ENCODE results near the gene RPN1. TPM values are rescaled to one million over a fixed set of nuclear protein-coding genes. Genes with fewer than 3 reads are reported as not detected.

RPN1 gene
- total RNA-seq, 1 experiment from 2014 or later = 525 TPM

GRCh38 chr3:128581566-128581965 lies 69.1 kb downstream of the RPN1 start:
- DNase-seq (ENCODE audit: low spot score) = no peak

- no peak for DNase-seq (ENCODE audit: low spot score)
These were observed 70.7 kb downstream of the RPN1 start for GRCh38 chr3:128579927-128580326.

- no peak for DNase-seq (ENCODE audit: low spot score)
These were observed 72.3 kb downstream of the RPN1 start for GRCh38 chr3:128578346-128578745.

DNA sequence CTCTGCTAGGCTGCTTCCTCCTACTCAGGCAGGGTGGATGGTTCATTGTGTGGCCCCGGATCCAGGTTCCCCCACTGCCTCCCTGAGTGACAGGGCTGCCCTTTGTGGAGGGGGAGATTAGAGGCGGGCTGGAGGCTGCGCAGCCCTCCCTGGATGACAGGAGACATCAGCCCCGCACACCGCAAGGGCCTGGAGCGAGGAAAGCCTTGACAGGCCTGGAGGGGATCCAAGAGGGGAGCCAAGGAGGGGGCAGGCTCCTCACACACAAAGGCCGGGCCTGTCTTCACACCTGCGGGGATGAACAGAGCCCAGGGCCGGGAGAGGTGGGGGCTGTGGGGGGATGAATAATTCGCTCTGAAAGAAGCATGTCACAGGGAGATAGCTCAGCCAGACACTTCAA lies 72.9 kb downstream of the RPN1 start:
- no peak for DNase-seq (ENCODE audit: low spot score)

DNA sequence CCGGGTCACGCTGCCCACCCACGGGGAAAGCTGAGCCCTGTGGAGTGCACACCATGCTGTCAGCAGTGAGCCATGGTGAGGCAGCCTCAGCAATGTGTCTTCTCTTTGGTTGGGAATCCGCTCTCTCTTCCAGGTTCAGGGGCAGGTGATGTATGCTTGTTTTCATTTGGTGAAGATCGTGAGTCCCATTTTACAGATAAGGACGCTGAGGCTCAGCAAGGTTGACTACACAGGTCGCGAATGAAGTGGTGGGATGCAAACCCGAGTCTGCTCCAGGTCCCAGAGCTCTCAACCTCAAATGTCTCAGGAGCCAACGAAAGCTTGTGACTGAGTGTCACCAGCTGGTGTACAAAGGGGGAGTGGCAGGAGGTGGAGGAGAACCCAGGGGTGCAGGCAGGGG lies 74.3 kb downstream of the RPN1 start:
- no peak for DNase-seq (ENCODE audit: low spot score)

DNA sequence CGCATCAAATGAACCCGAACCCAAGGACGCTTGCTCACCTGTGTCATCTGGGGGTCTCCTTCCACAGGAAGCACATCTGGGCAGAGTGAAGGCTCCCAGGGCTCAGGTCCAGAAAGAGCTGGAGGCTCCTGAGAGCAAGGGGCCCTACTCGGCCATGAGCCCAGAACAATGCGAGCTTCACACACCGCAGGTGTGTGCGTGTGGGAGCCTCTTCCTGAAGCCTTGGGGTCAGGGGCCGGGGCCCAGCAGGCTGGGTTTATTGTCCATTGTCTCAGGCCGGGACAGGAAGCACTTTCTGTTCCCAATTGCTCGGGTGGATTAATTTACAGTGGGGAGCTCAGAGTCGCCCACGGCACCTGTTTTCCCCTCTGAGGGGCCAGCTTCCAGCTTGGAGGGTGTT lies 74.8 kb downstream of the RPN1 start:
- no peak for DNase-seq (ENCODE audit: low spot score)

DNA sequence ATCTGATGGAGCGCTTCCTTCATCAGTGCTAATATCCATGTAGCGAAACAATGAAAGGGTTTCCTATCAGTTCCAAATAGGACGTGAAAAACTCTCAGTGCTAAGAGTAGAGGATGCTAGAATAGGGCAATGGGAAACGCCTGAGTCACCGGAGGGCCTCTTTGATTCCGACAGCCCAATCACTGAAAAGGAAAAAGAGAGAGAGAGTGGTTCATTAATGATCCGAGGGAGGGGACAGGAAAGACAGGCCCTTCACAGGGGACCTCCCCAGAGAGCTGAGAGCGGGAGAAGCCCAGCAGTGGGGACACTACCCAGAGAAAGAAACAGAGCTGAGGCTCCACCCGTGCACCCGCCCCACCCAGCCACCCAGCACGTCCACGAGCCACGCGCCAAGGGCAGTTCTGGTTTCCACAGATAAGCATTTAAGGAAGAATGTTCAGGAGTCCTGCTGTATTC lies 76.9 kb downstream of the RPN1 start:
- no peak for DNase-seq (ENCODE audit: low spot score)

DNA sequence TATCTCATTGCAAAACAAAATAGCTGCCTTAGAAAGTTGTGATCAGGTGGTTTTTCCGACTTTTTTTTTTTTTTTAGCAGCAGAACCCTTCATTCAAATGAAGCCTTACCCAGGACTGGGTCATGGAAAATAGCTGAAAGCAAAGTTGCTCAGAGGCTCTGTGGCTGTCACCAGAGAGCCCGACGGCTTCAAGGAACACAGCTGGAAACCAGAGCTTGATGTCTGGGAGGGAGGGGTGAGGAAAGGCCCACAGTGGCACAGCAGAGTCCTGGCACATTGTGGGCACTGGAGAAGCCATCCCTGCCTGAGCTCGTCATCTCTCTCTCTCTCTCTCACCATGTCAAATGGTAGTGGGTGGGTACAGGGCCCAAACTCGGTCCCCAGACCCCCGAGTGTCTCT lies 77.5 kb downstream of the RPN1 start:
- no peak for DNase-seq (ENCODE audit: low spot score)

DNA sequence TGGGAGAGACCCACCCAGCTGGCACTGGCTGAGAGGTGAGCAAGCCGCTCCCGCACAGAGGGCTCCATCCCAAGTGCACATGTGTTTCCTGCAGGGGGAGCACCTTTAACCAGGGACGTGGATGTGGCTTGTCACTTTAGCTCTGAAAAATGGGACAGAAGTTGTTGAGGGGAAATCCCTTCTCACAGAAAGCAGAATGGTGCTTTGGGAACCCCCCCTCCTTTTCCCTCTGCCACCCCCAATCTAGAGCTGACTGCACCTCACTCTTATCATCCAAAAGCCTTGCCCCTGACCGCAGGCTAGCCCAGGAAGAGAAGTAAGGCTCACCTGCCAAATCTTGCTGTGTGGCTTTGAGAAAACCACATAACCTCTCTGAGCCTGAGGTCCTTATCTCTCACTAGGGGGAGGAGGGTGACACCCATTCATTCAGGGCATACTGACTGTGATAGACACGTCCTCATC lies 77.9 kb downstream of the RPN1 start:
- no peak for DNase-seq (ENCODE audit: low spot score)

DNA sequence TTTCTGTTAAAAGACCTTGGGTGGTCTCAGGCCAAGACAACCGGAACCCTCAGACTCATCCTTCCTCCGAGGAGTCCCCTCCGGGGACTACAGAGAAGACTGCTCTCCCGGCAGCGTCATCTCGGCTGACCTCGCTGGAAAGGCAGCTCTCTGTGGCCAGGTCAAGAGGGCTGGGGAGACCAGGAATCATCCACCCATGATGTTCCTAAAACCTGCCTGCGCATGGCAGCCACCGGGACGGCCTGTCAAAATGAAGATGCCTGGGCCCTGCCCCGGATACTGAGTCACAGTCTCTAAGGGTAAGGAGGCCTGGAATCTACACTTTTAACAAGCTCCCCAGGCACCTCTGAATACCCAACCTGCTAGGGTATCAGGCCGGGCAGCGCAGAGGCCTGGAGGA lies 78.6 kb downstream of the RPN1 start:
- no peak for DNase-seq (ENCODE audit: low spot score)

Other genes starting within 250 kb of the RPN1 start
- not detected in 2 replicates for gene DNAJB8, start 183.9 kb downstream of the RPN1 start, total RNA-seq (2014; rRNA removed; shearing (Covaris generic))
- gene GATA2, start 157.6 kb downstream of the RPN1 start, total RNA-seq (2014; rRNA removed; shearing (Covaris generic)) = 4.0 TPM in 2 replicates
- gene RAB7A, start 75.4 kb upstream of the RPN1 start, total RNA-seq (2014; rRNA removed; shearing (Covaris generic)) = 55.8 and 102 TPM in 2 replicates
- 16.6 and 31.9 TPM in 2 replicates for gene ACAD9, start 228.8 kb upstream of the RPN1 start, total RNA-seq (2014; rRNA removed; shearing (Covaris generic))

Data from H4 (cell line).